Measurements from ENCODE around the gene DGKG.

The DGKG gene

GRCh38 chr3:186152889-186153292, 209.1 kb downstream of the DGKG start:
- H3K4me3 ChIP-seq (replicated peaks; ENCODE audit: low read depth, low read length), result no peak overlapping the region

GRCh38 chr3:186152361-186152798, 209.7 kb downstream of the DGKG start:
- H3K4me3 ChIP-seq (replicated peaks; ENCODE audit: low read depth, low read length), result no peak overlapping the region
- TF ChIP-seq CTCF (IDR thresholded peaks at IDR 0.05; ENCODE audit: low read length, missing control alignments), result no peak
- DNase-seq (ENCODE audit: low read depth), result no peak

More at GRCh38 chr3:186152889-186153292, 209.1 kb downstream of the DGKG start:
- TF ChIP-seq CTCF (IDR thresholded peaks at IDR 0.05; ENCODE audit: low read length, missing control alignments), result no peak
- no peak for DNase-seq (ENCODE audit: low read depth)

- no peak for TF ChIP-seq CTCF (IDR thresholded peaks at IDR 0.05; ENCODE audit: low read length, missing control alignments)
- no peak overlapping the region for H3K4me3 ChIP-seq (replicated peaks; ENCODE audit: low read depth, low read length)
- no peak for DNase-seq (ENCODE audit: low read depth)
These were observed 210.7 kb downstream of the DGKG start for GRCh38 chr3:186151077-186151971.

- no peak for DNase-seq (ENCODE audit: low read depth)
- no peak for TF ChIP-seq CTCF (IDR thresholded peaks at IDR 0.05; ENCODE audit: low read length, missing control alignments)
- H3K4me3 ChIP-seq (replicated peaks; ENCODE audit: low read depth, low read length), result no peak overlapping the region
These were observed 211.8 kb downstream of the DGKG start for GRCh38 chr3:186150041-186150830.

GRCh38 chr3:186149319-186149960, 212.6 kb downstream of the DGKG start:
- no peak for DNase-seq (ENCODE audit: low read depth)

More at GRCh38 chr3:186149319-186149960, 212.6 kb downstream of the DGKG start:
- TF ChIP-seq CTCF (IDR thresholded peaks at IDR 0.05; ENCODE audit: low read length, missing control alignments), result no peak
- no peak overlapping the region for H3K4me3 ChIP-seq (replicated peaks; ENCODE audit: low read depth, low read length)

Data from fibroblast of pulmonary artery (primary cell).